ENCODE data around the gene CMC2.

The CMC2 gene

DNA sequence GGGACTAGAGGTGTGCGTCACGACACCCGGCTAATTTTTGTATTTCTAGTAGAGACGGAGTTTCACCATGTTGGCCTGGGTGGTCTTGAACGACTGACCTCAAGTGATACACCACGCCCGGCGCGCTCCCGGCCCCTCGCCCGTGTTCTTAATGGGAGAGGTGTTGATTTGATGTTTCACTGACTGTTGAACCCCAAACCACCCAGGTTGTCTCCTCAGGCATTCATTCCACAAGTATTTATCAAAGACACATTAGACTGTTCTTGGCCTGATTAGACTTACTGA is 1.8 kb upstream of the CMC2 start:
- no peak for TF ChIP-seq NFIC (IDR thresholded peaks at IDR 0.05)

DNA sequence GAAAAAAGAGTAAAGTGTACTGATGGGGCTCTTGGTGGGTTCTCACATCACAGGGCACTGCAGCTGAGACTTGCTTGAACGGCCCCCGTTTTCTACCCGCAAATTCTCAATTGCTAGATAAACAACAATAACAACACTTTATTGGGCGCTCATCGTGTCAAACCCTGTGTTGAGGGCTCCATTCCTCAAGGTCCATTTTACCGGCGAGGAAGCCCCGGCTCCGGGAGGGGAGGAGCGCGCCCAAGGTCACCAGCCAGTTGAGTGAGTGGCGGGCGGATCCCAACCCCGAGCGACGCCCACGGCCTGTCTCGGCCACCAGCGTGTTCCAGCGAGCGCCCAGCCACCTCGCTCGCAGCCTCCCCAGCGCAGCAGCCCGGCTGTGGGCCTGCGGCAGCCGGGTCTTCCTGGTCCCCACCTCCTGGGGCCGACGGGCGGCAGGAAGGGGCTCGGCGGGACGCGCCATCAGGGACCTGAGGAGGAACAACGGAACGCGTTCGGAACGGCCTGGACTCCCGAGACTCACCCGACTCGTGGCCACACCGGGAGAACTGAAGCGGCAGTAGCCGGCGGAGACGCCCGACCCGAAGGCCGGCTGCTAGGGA is 373 bp downstream of the CMC2 start:
- TF ChIP-seq, protein P1, sequence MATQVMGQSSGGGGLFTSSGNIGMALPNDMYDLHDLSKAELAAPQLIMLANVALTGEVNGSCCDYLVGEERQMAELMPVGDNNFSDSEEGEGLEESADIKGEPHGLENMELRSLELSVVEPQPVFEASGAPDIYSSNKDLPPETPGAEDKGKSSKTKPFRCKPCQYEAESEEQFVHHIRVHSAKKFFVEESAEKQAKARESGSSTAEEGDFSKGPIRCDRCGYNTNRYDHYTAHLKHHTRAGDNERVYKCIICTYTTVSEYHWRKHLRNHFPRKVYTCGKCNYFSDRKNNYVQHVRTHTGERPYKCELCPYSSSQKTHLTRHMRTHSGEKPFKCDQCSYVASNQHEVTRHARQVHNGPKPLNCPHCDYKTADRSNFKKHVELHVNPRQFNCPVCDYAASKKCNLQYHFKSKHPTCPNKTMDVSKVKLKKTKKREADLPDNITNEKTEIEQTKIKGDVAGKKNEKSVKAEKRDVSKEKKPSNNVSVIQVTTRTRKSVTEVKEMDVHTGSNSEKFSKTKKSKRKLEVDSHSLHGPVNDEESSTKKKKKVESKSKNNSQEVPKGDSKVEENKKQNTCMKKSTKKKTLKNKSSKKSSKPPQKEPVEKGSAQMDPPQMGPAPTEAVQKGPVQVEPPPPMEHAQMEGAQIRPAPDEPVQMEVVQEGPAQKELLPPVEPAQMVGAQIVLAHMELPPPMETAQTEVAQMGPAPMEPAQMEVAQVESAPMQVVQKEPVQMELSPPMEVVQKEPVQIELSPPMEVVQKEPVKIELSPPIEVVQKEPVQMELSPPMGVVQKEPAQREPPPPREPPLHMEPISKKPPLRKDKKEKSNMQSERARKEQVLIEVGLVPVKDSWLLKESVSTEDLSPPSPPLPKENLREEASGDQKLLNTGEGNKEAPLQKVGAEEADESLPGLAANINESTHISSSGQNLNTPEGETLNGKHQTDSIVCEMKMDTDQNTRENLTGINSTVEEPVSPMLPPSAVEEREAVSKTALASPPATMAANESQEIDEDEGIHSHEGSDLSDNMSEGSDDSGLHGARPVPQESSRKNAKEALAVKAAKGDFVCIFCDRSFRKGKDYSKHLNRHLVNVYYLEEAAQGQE (IDR thresholded peaks at IDR 0.05; ENCODE audit: low read depth), result no peak
- TF ChIP-seq, protein P2, sequence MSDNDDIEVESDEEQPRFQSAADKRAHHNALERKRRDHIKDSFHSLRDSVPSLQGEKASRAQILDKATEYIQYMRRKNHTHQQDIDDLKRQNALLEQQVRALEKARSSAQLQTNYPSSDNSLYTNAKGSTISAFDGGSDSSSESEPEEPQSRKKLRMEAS (IDR thresholded peaks at IDR 0.05), result no peak; the same call in 1 of the 2 replicates
- TF ChIP-seq, protein P3, sequence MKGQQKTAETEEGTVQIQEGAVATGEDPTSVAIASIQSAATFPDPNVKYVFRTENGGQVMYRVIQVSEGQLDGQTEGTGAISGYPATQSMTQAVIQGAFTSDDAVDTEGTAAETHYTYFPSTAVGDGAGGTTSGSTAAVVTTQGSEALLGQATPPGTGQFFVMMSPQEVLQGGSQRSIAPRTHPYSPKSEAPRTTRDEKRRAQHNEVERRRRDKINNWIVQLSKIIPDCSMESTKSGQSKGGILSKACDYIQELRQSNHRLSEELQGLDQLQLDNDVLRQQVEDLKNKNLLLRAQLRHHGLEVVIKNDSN (IDR thresholded peaks at IDR 0.05), result no peak

DNA sequence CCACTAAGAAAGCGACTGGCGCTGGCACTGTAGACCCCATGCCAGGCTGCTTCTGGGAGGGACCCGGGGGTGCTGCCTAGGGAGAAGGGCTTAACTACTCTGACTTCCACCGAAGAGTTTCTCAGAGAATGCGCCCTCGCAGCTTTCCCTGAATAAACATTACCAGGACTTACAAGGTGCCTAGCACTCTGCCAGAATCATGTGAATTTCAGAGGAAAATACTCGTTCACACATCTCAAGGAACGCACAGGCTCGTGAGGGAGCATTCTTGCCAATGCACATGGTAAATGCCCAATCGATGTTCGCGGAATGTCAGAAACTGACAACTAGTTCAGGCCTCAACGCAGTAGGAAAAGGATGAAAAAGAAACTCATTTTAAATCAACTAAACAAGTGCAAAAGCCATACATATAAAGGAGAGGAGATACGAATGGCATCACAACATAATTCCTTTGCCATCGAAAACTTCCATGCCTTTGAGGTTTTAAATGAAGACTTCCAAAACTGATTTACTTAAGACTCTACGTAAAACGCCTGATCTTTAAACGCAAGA is 999 bp downstream of the CMC2 start:
- TF ChIP-seq CREB1 (IDR thresholded peaks at IDR 0.05; ENCODE audit: low read depth) (no peak), FOXM1 (IDR thresholded peaks at IDR 0.05; ENCODE audit: borderline replicate concordance, low read depth) (no peak), RAD21 (IDR thresholded peaks at IDR 0.05; ENCODE audit: low read depth) (no peak), YY1 (IDR thresholded peaks at IDR 0.05; ENCODE audit: low read depth) (no peak), TCF12 (IDR thresholded peaks at IDR 0.05; ENCODE audit: low read depth) (no peak)
- TF ChIP-seq, protein P1 (IDR thresholded peaks at IDR 0.05; ENCODE audit: low read depth), result no peak
- TF ChIP-seq, protein P3 (IDR thresholded peaks at IDR 0.05), result no peak
- TF ChIP-seq, protein P2 (IDR thresholded peaks at IDR 0.05), result no peak

DNA sequence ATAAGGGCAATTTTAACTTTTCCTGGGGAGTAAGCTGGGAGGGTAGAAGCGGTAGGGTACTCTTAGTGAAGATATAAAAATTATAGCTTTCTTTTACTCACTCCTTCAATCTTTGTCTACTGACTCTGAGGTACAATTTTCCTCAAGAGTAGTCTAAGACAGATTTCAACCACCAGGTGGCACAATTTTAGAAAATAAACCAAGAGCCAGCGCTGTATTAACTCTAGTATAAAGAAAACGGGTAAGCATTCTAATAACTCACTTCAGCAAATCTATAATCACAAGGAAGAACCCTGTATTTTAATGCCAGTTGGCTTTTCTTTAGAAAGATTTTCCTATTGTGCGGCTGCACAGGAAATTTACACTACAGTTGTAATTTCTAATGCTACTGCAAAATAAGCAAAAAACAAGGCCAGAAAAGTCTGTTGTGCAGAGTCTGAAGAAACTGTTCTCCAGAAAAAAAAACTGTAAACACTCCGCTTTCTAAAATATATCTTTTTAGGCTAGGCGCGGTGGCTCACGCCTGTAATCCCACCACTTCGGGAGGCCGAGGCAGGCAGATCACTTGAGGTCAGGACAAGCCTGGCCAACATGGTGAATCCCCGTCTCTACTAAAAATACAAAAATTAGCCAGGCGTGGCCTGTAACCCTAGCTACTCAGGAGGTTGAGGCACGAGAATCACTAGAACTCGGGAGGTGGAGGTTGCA is 1.9 kb downstream of the CMC2 start:
- TF ChIP-seq TEAD4 (IDR thresholded peaks at IDR 0.05) (no peak), TAF1 (IDR thresholded peaks at IDR 0.05; ENCODE audit: low read depth) (no peak), CREB1 (IDR thresholded peaks at IDR 0.05; ENCODE audit: low read depth) (no peak), NFIC (IDR thresholded peaks at IDR 0.05) (no peak), TCF12 (IDR thresholded peaks at IDR 0.05; ENCODE audit: low read depth) (no peak), FOXM1 (IDR thresholded peaks at IDR 0.05; ENCODE audit: borderline replicate concordance, low read depth) (no peak), EP300 (IDR thresholded peaks at IDR 0.05; ENCODE audit: borderline replicate concordance) (no peak), CEBPB (IDR thresholded peaks at IDR 0.05) (no peak), YY1 (IDR thresholded peaks at IDR 0.05; ENCODE audit: low read depth) (no peak), EGR1 (IDR thresholded peaks at IDR 0.05) (no peak), ZBTB7A (IDR thresholded peaks at IDR 0.05; ENCODE audit: low read depth) (no peak), RAD21 (IDR thresholded peaks at IDR 0.05; ENCODE audit: low read depth) (no peak)
- TF ChIP-seq, protein P2 (IDR thresholded peaks at IDR 0.05), result no peak
- TF ChIP-seq, protein P1 (IDR thresholded peaks at IDR 0.05; ENCODE audit: low read depth), result no peak
- TF ChIP-seq, protein P3 (IDR thresholded peaks at IDR 0.05), result no peak

Measured in Ishikawa (cell line).